KBM-7 (cell line): ENCODE measurements around the gene CHAD.
"Not testable (repeated sequence)": the region's sequence is repeated elsewhere in the genome, so short reads cannot be mapped to it uniquely, and the experiment has no call there.

ENCODE experiments used
- DNase-seq: peaks from one replicate; pipeline ENCODE4 v3.0.0-alpha.2; 2015
- in situ Hi-C: fragments of 300-500 bp; cut with MboI; formaldehyde crosslinking; loops from 2 replicates; pipeline ENCODE4 v1.14.3; 2020; ENCODE audit warnings: low sequenced_read_pairs, low pct_unique_long_range_greater_than_20kb, mixed read lengths

CHAD gene

GRCh38 chr17:50477976-50478375, 9.3 kb upstream of the CHAD start:
- in situ Hi-C loops: no loop called here
- no peak for DNase-seq

GRCh38 chr17:50476545-50477315, 8.1 kb upstream of the CHAD start:
- in situ Hi-C loops: no loop called here
- DNase-seq: no peak

GRCh38 chr17:50475775-50476544, 7.3 kb upstream of the CHAD start:
- in situ Hi-C loops, DNase-seq: not testable (repeated sequence)

- DNase-seq: no peak
- in situ Hi-C loops: no loop called here
Measured at GRCh38 chr17:50475362-50475761, 6.7 kb upstream of the CHAD start.

- in situ Hi-C loops: no loop called here
- no peak for DNase-seq
Measured at GRCh38 chr17:50474523-50474922, 5.8 kb upstream of the CHAD start.

- in situ Hi-C loops: no loop called here
- DNase-seq: no peak
Measured at GRCh38 chr17:50473901-50474300, 5.2 kb upstream of the CHAD start.

- DNase-seq, in situ Hi-C loops: not testable (repeated sequence)
Measured at GRCh38 chr17:50472761-50473161, 4.1 kb upstream of the CHAD start.

GRCh38 chr17:50472286-50472685, 3.6 kb upstream of the CHAD start:
- in situ Hi-C loops: no loop called here
- DNase-seq: no peak

GRCh38 chr17:50471009-50471905, 2.6 kb upstream of the CHAD start:
- peak; percentile 57 for DNase-seq
- in situ Hi-C loops: no loop called here

- in situ Hi-C loops: no loop called here
- DNase-seq: no peak
Measured at GRCh38 chr17:50470426-50470825, 1.7 kb upstream of the CHAD start.

GRCh38 chr17:50469671-50470305, 1.1 kb upstream of the CHAD start:
- in situ Hi-C loops: no loop called here
- no peak for DNase-seq

- in situ Hi-C loops: no loop called here
- DNase-seq: no peak
Measured at GRCh38 chr17:50469208-50469605, 527 bp upstream of the CHAD start.

- in situ Hi-C loops: no loop called here
Measured at GRCh38 chr17:50467855-50468303, 801 bp downstream of the CHAD start.

GRCh38 chr17:50467114-50467854, 1.4 kb downstream of the CHAD start:
- in situ Hi-C loops: no loop called here
- no peak for DNase-seq

More at GRCh38 chr17:50467855-50468303, 801 bp downstream of the CHAD start:
- no peak for DNase-seq

- in situ Hi-C loops: no loop called here
- no peak for DNase-seq
Measured at GRCh38 chr17:50466371-50467113, 2.1 kb downstream of the CHAD start.

- no peak for DNase-seq
- in situ Hi-C loops: no loop called here
Measured at GRCh38 chr17:50465635-50466034, 3.0 kb downstream of the CHAD start.

GRCh38 chr17:50465171-50465570, 3.5 kb downstream of the CHAD start:
- no peak for DNase-seq
- in situ Hi-C loops: no loop called here

GRCh38 chr17:50464736-50465135, 3.9 kb downstream of the CHAD start:
- in situ Hi-C loops: no loop called here

More at GRCh38 chr17:50464736-50465135, 3.9 kb downstream of the CHAD start:
- DNase-seq: no peak
